ENCODE results near the gene USP24.

The USP24 gene

DNA sequence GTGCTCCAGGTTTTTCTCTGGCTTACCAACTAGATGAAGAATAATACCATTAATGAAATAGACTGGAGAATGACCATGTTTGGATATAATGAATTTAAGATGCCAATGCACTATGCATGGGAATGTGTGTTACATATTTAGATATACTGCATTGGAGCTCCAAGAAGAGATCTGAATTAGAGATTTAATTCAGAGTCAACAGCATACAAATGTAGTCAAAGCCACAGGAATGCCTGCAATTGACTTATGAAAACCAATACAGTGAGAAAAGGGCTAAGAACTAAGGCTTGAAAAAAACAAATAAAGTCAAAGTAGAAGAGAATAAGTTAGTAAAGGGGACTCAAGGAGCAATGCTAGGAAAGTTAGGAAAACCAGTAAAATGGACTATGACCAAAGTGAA, 59.1 kb downstream of the USP24 start:
- no peak for DNase-seq (ENCODE audit: extremely low read depth, low read depth)
- TF ChIP-seq, protein P1, sequence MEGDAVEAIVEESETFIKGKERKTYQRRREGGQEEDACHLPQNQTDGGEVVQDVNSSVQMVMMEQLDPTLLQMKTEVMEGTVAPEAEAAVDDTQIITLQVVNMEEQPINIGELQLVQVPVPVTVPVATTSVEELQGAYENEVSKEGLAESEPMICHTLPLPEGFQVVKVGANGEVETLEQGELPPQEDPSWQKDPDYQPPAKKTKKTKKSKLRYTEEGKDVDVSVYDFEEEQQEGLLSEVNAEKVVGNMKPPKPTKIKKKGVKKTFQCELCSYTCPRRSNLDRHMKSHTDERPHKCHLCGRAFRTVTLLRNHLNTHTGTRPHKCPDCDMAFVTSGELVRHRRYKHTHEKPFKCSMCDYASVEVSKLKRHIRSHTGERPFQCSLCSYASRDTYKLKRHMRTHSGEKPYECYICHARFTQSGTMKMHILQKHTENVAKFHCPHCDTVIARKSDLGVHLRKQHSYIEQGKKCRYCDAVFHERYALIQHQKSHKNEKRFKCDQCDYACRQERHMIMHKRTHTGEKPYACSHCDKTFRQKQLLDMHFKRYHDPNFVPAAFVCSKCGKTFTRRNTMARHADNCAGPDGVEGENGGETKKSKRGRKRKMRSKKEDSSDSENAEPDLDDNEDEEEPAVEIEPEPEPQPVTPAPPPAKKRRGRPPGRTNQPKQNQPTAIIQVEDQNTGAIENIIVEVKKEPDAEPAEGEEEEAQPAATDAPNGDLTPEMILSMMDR (IDR thresholded peaks at IDR 0.05; ENCODE audit: low read depth, low read length), result no peak

GRCh38 chr1:55155522-55155921, 59.6 kb downstream of the USP24 start:
- TF ChIP-seq, protein P1 (IDR thresholded peaks at IDR 0.05; ENCODE audit: low read depth, low read length), result no peak
- DNase-seq (ENCODE audit: extremely low read depth, low read depth), result no peak

GRCh38 chr1:55154616-55155015, 60.5 kb downstream of the USP24 start:
- DNase-seq (ENCODE audit: extremely low read depth, low read depth), result no peak
- TF ChIP-seq, protein P1 (IDR thresholded peaks at IDR 0.05; ENCODE audit: low read depth, low read length), result no peak

- TF ChIP-seq, protein P1 (IDR thresholded peaks at IDR 0.05; ENCODE audit: low read depth, low read length), result no peak
- no peak for DNase-seq (ENCODE audit: extremely low read depth, low read depth)
Observed at GRCh38 chr1:55153031-55153430, 62.1 kb downstream of the USP24 start.

- TF ChIP-seq, protein P1 (IDR thresholded peaks at IDR 0.05; ENCODE audit: low read depth, low read length), result no peak
- DNase-seq (ENCODE audit: extremely low read depth, low read depth), result no peak
Observed at GRCh38 chr1:55150880-55151588, 64.1 kb downstream of the USP24 start.

GRCh38 chr1:55148676-55149075, 66.5 kb downstream of the USP24 start:
- no peak for DNase-seq (ENCODE audit: extremely low read depth, low read depth)
- TF ChIP-seq, protein P1 (IDR thresholded peaks at IDR 0.05; ENCODE audit: low read depth, low read length), result no peak

DNA sequence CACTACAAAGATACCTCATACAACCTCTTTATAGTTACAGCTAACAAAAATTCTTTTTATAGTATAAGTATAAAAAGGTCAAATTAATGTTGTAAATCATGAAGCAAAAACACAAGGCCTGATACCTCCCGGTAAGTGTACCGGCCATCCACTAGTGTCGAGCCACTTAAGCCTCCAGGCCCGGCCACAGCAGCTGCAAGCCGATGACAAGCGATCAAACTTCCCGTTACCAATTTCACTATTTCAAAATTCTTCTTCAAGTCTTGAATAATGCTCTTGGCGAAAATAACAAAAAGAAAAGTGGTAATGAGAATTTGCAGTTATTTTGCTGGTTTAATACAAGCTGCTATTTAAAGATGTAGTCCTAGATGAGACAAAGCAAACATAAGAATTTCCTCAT, 67.6 kb downstream of the USP24 start:
- DNase-seq (ENCODE audit: extremely low read depth, low read depth), result no peak

More for the DNA sequence above, 67.6 kb downstream of the USP24 start:
- TF ChIP-seq, protein P1 (IDR thresholded peaks at IDR 0.05; ENCODE audit: low read depth, low read length), result no peak
